HCT116 (cell line): ENCODE results near the gene PCMT1. TPM values are rescaled to one million over a fixed set of nuclear protein-coding genes. Genes with fewer than 3 reads are reported as not detected.
A peak's percentile ranks its signal among the peaks of the same experiment; 100 is the strongest.

Experiments used
- ATAC-seq: fragments of 200-7000 bp; cut with Tn5 transposase; 2 replicates; pipeline ENCODE4 v1.9.1; 2020; ENCODE audit warnings: mild to moderate bottlenecking, moderate library complexity
- BruUV-seq: library from RNA; stranded (reverse); fragments of 400-500 nt; replicated peaks from 2 replicates; lab custom pipeline; 2021; lab: Mats Ljungman, UMichigan
- CTCF ChIA-PET: fragments of 300-600 bp; sonication (Branson Sonifier 250); formaldehyde crosslinking; loops from one replicate; lab custom pipeline; 2021; ENCODE audit warnings: antibody characterized with exemption; lab: Charles Lee
- POLR2A ChIA-PET: fragments of 300-600, 350-600 bp; sonication (Branson Sonifier 250); formaldehyde crosslinking; loops from one replicate; lab custom pipeline; 2021; ENCODE audit warnings: antibody characterized with exemption; lab: Charles Lee
- RAD21 ChIA-PET, 2 experiments: fragments of 300-600 bp; sonication (Branson Sonifier 250); formaldehyde crosslinking; loops; one replicate each; lab custom pipeline; 2023; ENCODE audit warnings: low total read pairs in 2 of 2; ENCODE audit not compliant: uncharacterized antibody in 2 of 2, unreplicated experiment in 2 of 2, low non-redundant PET in 1 of 2; lab: Charles Lee
- DNase-seq: peaks from one replicate; pipeline ENCODE4 v3.0.0-alpha.2; 2010; ENCODE audit warnings: low read depth, low spot score
- H2AFZ ChIP-seq: fragments of 200-600 bp; shearing (Covaris generic), sonication (generic); 2 replicates; pipeline ENCODE4 v1.6.1; 2017; ENCODE audit warnings: low read depth, mixed run types, mixed read lengths, antibody characterized with exemption, low read length; ENCODE audit not compliant: poor library complexity, severe bottlenecking
- H3K27ac ChIP-seq: 2 replicates; pipeline ENCODE4 v1.5.1; 2012; ENCODE audit warnings: low read depth, low read length
- H3K27me3 ChIP-seq: fragments of 200-600 bp; sonication (generic); 2 replicates; pipeline ENCODE4 v1.6.1; 2016; ENCODE audit warnings: mixed run types, low read length, mixed read lengths; ENCODE audit not compliant: insufficient read depth
- H3K36me3 ChIP-seq, 2 experiments: fragments of 200-500 bp in 1 of 2; fragments of 200-600 bp in 1 of 2; sonication (Bioruptor generic) in 1 of 2; sonication (generic) in 1 of 2; 2 replicates each; pipeline versions ENCODE4 v1.5.1 to v1.6.1; 2014 to 2016; ENCODE audit warnings: low read length in 2 of 2, inconsistent platforms in 1 of 2, mixed read lengths in 1 of 2, mixed run types in 1 of 2; ENCODE audit not compliant: insufficient read depth in 2 of 2, control insufficient read depth in 1 of 2
- H3K4me1 ChIP-seq, 2 experiments: fragments of 200-600 bp in 1 of 2; sonication (generic) in 1 of 2; 2 replicates each; pipeline versions ENCODE4 v1.5.1 to v1.6.1; 2012 to 2017; ENCODE audit warnings: low read length in 2 of 2, inconsistent platforms in 1 of 2, mild to moderate bottlenecking in 1 of 2, mixed read lengths in 1 of 2, mixed run types in 1 of 2, moderate library complexity in 1 of 2; ENCODE audit not compliant: insufficient read depth in 2 of 2, control insufficient read depth in 1 of 2
- H3K4me2 ChIP-seq: fragments of 200-600 bp; sonication (generic); 2 replicates; pipeline ENCODE4 v1.6.1; 2017; ENCODE audit warnings: mixed run types, low read length, mixed read lengths
- H3K4me3 ChIP-seq, 2 experiments: fragments of 200-600 bp in 1 of 2; sonication (generic) in 1 of 2; replicated peaks in 1 of 2; 2 replicates each; pipeline ENCODE4 v1.5.1; 2011 to 2016; ENCODE audit warnings: low read length in 2 of 2, control low read depth in 1 of 2, low read depth in 1 of 2, mild to moderate bottlenecking in 1 of 2, mixed read lengths in 1 of 2, mixed run types in 1 of 2
- H3K79me2 ChIP-seq: fragments of 200-600 bp; sonication (generic); 2 replicates; pipeline ENCODE4 v1.6.1; 2017; ENCODE audit warnings: mild to moderate bottlenecking, mixed run types, low read length, moderate library complexity, mixed read lengths; ENCODE audit not compliant: insufficient read depth
- H3K9ac ChIP-seq: fragments of 200-600 bp; sonication (generic); 2 replicates; pipeline ENCODE4 v1.6.1; 2016; ENCODE audit warnings: low read length, mixed read lengths
- H3K9me2 ChIP-seq: fragments of 200-600 bp; sonication (generic), shearing (Covaris generic); 2 replicates; pipeline ENCODE4 v1.6.1; 2017; ENCODE audit warnings: mixed run types, mild to moderate bottlenecking, moderate library complexity; ENCODE audit not compliant: insufficient read depth
- H3K9me3 ChIP-seq, 2 experiments: fragments of 200-500 bp in 1 of 2; fragments of 200-600 bp in 1 of 2; sonication (Bioruptor generic) in 1 of 2; sonication (generic) in 1 of 2; 2 replicates each; pipeline ENCODE4 v1.6.1; 2014 to 2017; ENCODE audit warnings: low read length in 2 of 2, mixed read lengths in 2 of 2, inconsistent platforms in 1 of 2, low read depth in 1 of 2, mild to moderate bottlenecking in 1 of 2, mixed run types in 1 of 2, moderate library complexity in 1 of 2; ENCODE audit not compliant: control insufficient read depth in 1 of 2, insufficient read depth in 1 of 2
- H4K20me1 ChIP-seq: fragments of 200-600 bp; sonication (generic), shearing (Covaris generic); 2 replicates; pipeline ENCODE4 v1.6.1; 2017; ENCODE audit warnings: mixed run types, mild to moderate bottlenecking, moderate library complexity; ENCODE audit not compliant: insufficient read depth
- ATF3 ChIP-seq: IDR thresholded peaks from 2 replicates; pipeline ENCODE4 v1.6.1; 2012
- CBX3 ChIP-seq: IDR thresholded peaks from 2 replicates; pipeline ENCODE4 v1.6.1; 2012; ENCODE audit warnings: low read depth
- CEBPB ChIP-seq: IDR thresholded peaks from 2 replicates; pipeline ENCODE4 v1.6.1; 2012; ENCODE audit warnings: low read depth
- CTCF ChIP-seq, 3 experiments: fragments of 200-600 bp in 1 of 3; sonication (generic) in 1 of 3; IDR thresholded peaks in 2 of 3; conservative IDR thresholded peaks in 1 of 3; 2 replicates each; pipeline ENCODE4 v1.5.1; 2012 to 2017; ENCODE audit warnings: low read depth in 2 of 3, low read length in 2 of 3, antibody characterized with exemption in 1 of 3, borderline replicate concordance in 1 of 3, control low read depth in 1 of 3, mild to moderate bottlenecking in 1 of 3, mixed read lengths in 1 of 3, mixed run types in 1 of 3, moderate library complexity in 1 of 3; ENCODE audit not compliant: insufficient read depth in 1 of 3
- EGR1 ChIP-seq: IDR thresholded peaks from 2 replicates; pipeline ENCODE4 v1.6.1; 2012; ENCODE audit warnings: low read depth
- FOSL1 ChIP-seq: IDR thresholded peaks from 2 replicates; pipeline ENCODE4 v1.6.1; 2012; ENCODE audit warnings: low read depth
- MAX ChIP-seq: IDR thresholded peaks from 2 replicates; pipeline ENCODE4 v1.6.1; 2012
- POLR2A ChIP-seq: IDR thresholded peaks from 2 replicates; pipeline ENCODE4 v1.7.0; 2011; ENCODE audit warnings: borderline replicate concordance; ENCODE audit not compliant: insufficient read depth, insufficient read length; ENCODE audit errors: extremely low read depth
- RAD21 ChIP-seq: IDR thresholded peaks from 2 replicates; pipeline ENCODE4 v1.6.1; 2012; ENCODE audit warnings: low read depth, mild to moderate bottlenecking
- REST ChIP-seq: IDR thresholded peaks from 2 replicates; pipeline ENCODE4 v1.6.1; 2012; ENCODE audit warnings: low read depth
- ZBTB33 ChIP-seq: IDR thresholded peaks from 2 replicates; pipeline ENCODE4 v1.6.1; 2011; ENCODE audit warnings: mild to moderate bottlenecking, low read length, moderate library complexity; ENCODE audit not compliant: insufficient replicate concordance; ENCODE audit errors: extremely low read depth
- intact Hi-C: fragments of 100-400 bp; cut with micrococcal nuclease; formaldehyde crosslinking; loops from 2 replicates; pipeline ENCODE4 v1.10.0; 2022
- total RNA-seq: library from RNA; stranded (reverse); gene quantifications from one replicate; pipeline ENCODE4 v1.2.1, GENCODE V29; 2021; ENCODE audit not compliant: unreplicated experiment

PCMT1 gene
- total RNA-seq, 1 experiment from 2014 or later = 86.9 TPM

- TF ChIP-seq REST (no peak), CEBPB (no peak)
Observed at GRCh38 chr6:149723262-149723661, 26.3 kb upstream of the PCMT1 start (continued).

GRCh38 chr6:149723771-149724417, 25.6 kb upstream of the PCMT1 start:
- H3K4me3 ChIP-seq = no peak overlapping the region
- no peak overlapping the region for H3K4me2 ChIP-seq
- no peak overlapping the region for H2AFZ ChIP-seq
- ChIA-PET CTCF (no interaction called here), POLR2A (no interaction called here), RAD21 (interaction anchor here in 1 of 2 experiments (1.0 kb wide), 1 partner anchor 293 kb away, joined by 3 read pairs; no protein-coding TSS in a partner anchor)
- H3K9ac ChIP-seq = no peak overlapping the region
- peak; percentile 96 for ATAC-seq
- H3K9me2 ChIP-seq = no peaks in the 10 kb centered on the region
- peaks cover 16 to 22% of the 10 kb centered on the region in 2 experiments; a peak in 2 of 4 replicates for H3K36me3 ChIP-seq
- H4K20me1 ChIP-seq = 0 out of 2 replicates have a peak, but pooled peaks cover 5% of the 10 kb centered on the region
- H3K27me3 ChIP-seq = no peaks in the 10 kb centered on the region
- H3K79me2 ChIP-seq = no peaks in the 10 kb centered on the region
- H3K4me1 ChIP-seq = peaks cover 0 to under 1% of the 10 kb centered on the region in 2 experiments; a peak in 1 of 4 replicates
- peak; percentile 60 for DNase-seq
- BruUV-seq = no TSS peak
- H3K9me3 ChIP-seq = no peaks in the 10 kb centered on the region
- intact Hi-C loops = loop anchor here (1.0 to 5.0 kb wide), 2 partner anchors 202 to 293 kb away; no protein-coding TSS in a partner anchor
- no peak overlapping the region for H3K27ac ChIP-seq
- no peak for TF ChIP-seq FOSL1
- no peak for TF ChIP-seq POLR2A
- no peak for TF ChIP-seq MAX
- TF ChIP-seq CBX3 = no peak
- no peak for TF ChIP-seq ZBTB33
- TF ChIP-seq REST = no peak
- no peak for TF ChIP-seq ATF3
- TF ChIP-seq RAD21 = peak; percentile 78
- TF ChIP-seq CTCF (IDR thresholded peaks at IDR 0.05 in 2 of 3, conservative IDR thresholded peaks at IDR 0.05 in 1 of 3; ENCODE audit: borderline replicate concordance in 1 of 3, insufficient read depth in 1 of 3, low read depth in 2 of 3, low read length in 2 of 3) = peak; percentile 77 to 85 (median 81)
- TF ChIP-seq EGR1 = no peak
